ENCODE results near the gene ZP1.

GRCh38 chr11:60910711-60911380 is 43.5 kb downstream of the ZP1 start:
- TF ChIP-seq POLR2A (IDR thresholded peaks at IDR 0.05) (no peak), CTCF (IDR thresholded peaks at IDR 0.05) (no peak)

Measured in breast epithelium (tissue), 3 donors.